ENCODE data around the gene HMGCS2.
"Not testable (repeated sequence)": the region's sequence is repeated elsewhere in the genome, so short reads cannot be mapped to it uniquely, and the experiment has no call there.

Gene HMGCS2

DNA sequence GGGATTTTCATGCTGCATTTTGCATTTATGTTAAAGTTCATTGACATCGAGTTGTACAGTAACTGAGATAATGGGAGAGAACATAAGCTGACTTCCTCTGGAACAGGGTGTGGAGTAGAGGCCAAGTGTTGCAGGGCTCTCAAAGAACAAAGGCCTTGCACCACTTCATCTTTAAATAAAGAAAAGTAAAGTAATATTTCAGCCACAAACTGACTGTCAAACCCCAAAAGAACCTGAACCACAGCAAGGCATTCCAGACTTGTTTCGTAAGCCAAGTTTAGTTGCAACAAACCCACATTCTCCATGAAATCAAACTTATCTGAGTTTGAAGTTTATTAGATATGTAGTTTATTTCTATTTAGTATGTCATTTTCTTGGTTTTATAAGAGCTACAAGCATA, 19.1 kb upstream of the HMGCS2 start:
- no peak for DNase-seq

DNA sequence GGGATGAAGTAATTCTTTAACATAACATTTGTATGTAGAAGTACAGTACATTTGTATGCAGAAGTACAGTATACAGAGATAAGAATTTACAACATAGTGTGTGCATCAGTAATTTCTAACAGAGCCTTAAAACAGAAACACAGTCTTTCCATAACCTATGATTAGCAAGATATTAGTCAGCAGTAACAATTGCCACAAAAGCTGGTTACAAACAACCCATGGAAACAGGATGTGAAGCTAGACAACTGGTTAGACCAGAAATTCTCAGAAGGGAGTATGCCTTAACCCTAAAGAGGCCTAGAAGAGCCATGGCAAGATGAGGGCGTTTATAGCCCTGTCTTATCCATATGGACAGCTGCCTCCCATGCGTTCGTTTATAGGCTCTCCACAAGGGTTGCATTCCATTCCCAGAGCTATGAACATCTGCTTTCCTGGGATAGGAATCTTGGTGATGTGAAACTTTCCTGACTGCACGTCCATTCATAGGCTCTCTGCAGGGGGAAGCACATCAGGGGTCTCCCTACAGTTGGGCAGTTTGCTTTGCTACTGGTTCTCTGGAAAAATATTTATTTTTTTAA, 17.9 kb upstream of the HMGCS2 start:
- not testable (repeated sequence) for DNase-seq

DNA sequence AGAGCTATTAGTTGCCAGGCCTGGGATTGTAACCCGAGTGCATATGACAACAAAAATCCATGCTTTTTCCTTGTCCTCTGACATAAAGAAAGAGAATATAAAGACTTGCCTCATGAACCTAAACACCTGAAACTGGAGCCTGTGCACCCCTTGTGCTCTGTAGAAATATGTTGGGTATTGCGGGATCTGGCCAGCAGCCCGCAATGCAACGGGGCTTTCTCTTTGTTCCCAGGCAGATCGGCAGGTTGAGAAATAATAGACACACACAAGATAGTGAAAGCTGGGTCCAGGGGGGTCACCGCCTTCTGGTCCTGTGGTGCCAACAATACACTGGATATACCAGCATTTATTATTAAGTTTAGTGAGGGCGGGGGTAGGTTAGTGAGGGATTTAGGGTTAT, 17.3 kb upstream of the HMGCS2 start:
- not testable (repeated sequence) for DNase-seq

DNA sequence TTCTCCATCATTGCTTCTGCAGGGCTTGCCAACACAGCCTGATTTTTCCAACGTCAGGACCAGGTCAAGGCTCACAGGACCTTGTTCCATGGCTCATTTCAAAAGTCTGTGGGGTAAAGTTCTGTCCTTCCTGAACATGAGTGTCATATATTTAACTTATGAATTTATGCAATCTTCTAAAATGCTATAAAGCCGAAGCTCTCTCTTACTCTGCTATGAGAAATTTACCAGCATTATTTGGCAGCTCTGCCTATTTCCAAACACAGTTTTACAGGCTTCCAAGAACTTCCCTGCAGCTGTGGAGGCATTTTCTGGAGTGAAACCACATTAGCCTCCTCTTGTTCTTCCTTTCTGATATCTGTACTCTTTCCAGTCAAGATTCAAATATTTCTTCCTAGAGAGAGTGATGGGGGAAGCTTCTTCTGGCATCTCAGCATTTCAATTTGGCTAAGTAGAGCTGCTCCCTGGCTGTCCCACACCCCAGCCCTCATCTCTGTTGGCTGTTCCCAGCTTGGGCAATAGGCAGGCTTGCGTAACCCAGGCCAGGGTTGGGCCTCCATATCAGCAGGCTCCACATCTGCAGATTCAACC, 15.6 kb upstream of the HMGCS2 start:
- no peak for DNase-seq

DNA sequence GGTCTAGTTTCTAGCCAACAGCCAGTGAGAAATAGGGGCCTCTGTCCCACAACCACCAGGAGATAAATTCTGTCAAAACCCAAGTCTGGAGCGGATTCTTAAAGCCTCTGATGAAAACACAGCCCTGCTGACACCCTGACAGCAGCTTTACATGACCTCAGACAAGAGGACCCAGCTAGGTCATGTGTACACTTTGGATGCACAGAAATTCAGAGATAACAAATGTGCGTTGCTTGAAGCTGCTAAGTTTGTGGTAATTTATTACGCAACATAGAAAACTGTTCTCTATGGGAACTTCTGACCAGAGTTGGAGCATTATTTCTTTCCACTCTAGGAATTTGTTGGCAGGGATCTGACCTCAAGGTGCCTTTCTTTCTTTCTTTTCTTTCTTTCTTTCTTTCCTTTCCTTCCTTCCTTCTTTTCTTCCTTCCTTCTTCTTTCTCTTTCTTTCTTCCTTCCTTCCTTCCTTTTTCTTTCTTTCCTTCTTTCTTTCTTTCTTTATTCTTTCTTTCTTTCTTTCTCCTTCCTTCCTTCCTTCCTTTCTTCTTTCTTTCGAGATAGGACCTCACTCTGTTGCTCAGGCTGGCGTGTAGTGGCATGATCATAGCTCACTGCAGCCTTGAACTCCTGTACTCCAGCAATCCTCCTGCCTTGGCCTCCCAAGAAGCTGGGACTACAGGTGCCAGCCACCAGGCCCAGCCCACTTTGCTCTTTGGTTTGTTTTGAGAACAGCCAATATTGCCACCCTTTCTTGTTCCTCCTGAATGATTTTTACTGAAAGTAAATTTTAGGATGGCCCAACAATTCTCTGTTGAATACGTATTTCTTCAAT, 14.9 kb upstream of the HMGCS2 start:
- no peak for DNase-seq

DNA sequence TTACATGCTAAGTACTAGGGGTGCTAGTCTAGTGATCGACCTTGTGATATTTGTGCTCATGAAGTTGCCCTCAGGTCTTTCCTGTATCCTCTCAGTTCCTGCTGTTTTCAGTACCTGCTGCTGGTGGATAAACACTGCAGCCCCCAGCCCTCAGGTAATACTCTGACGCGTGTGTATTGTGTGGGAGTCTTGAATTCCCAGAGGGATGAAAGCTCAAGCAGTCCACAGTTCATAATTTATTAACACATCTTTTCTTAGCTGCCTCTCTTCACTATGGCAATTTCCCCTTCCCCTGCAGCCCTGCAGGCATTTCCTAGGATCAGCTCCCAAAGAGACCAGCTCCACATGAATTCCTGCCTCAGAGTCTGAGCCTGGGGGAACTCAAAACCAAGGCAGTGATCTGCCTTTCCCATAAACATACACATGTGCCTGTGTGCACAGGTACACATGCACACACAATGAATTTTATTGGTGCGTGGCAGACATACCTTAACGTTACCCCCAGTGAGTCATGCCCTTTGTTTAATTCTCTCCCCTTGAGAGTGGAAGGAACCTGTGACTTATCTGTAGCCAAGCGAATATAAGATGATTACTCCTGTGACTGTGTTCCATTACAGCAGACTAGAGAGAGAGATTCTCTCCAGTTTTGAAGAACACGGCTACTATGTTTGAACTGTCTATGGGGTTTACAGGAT, 14.1 kb upstream of the HMGCS2 start:
- no peak for DNase-seq

DNA sequence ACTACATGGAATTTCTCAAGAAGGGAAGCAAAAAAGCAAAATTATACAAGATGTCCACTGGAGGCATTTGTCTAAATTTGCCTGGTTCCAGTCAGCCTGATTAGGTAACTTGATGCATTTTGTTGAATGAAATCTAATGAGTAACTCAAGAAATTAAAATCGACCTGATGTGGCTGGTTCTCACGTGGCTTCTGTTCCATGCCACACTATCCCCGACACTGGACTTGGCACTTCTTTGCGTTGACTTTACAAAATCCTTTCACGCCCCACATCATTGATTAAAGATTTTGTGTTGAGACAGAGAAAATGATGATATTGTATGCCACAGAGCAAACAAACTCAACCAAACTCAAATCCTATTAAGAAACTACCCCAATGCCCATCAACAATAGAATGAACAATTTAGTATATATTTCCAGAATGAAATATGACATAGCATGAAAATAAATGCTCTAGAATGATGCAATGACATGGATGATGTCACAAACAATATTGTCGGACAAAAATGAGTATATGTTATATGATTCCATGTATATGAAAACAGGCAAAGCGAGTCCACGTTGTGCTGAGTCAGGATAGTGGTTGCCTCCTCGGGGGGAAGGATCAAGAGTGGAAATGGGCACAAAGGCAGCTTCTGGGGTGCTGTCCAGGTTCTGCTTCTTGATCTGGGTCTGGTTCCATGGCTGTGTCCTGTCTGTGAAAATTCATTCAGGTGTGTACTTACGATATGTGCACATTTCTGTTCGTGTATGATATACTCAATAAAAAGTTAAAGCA, 12.9 kb upstream of the HMGCS2 start:
- DNase-seq, result no peak

DNA sequence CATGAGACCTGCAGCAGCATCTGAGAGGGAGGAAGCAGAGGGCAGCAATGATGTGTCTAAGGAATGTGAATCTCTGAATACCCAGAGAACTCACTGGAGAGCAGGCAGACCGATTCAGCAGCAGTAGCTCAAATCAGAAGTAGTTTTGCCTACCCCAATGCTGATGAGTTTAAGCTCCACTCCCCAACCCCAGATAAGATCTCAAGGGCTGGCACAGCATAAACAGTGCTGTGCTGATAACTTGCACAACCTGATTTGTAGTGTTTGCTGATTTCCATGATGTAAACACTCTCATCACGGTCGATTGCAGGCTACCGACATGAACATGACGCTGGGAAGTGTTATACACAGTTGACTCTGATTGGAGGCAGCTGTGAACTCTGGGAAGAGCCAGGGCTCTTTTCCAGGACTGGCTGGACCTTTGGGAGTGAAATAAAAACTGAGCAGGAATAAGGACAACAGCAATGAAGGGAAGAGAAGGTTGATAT, 11.2 kb upstream of the HMGCS2 start:
- no peak for DNase-seq

DNA sequence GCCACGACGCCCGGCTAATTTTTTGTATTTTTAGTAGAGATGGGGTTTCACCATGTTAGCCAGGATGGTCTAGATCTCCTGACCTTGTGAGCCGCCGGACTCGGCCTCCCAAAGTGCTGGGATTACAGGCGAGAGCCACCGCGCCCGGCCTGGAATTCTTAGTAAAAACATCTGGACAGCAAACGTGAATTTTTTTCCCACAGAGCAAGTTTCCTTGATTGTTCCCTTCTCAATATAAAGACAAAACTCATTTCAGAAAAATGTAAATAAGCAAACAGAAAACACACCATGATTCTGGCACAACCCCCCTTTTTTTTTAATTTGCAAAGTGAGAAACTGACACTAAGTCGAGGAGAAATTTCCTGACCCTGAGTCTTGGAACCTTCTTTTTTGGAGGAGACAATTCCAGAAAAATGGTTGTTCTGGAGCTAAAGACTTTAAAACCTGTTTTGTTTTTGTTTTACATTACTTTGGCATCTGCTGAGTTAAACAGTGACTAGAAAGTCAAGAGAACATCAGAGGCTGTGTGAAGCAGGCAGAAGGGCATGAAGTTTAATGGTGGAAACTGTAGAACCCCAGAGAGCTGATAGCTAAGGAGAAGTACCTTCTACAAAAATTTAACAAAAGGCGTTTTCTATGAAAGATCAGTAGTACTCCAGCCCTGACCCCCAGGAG, 10.3 kb upstream of the HMGCS2 start:
- no peak for DNase-seq

DNA sequence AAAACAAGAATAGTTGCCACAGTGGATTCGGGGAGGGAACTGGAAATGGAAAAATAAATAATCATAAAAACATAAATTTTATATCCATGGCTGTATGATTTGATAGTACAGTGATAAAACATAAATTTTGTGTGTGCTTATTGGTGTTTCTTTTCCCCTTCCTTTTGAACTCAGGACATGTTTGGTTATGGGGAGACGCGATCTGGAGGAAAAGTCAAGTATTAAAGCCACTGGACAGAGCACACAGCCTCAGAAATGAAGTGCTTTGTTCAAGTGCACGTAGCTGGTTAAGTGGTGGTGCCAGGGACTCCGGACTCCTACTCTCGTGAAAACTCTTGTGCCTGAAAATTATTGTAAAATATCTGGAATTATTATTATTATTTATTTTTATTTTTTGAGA, 9.7 kb upstream of the HMGCS2 start:
- no peak for DNase-seq

DNA sequence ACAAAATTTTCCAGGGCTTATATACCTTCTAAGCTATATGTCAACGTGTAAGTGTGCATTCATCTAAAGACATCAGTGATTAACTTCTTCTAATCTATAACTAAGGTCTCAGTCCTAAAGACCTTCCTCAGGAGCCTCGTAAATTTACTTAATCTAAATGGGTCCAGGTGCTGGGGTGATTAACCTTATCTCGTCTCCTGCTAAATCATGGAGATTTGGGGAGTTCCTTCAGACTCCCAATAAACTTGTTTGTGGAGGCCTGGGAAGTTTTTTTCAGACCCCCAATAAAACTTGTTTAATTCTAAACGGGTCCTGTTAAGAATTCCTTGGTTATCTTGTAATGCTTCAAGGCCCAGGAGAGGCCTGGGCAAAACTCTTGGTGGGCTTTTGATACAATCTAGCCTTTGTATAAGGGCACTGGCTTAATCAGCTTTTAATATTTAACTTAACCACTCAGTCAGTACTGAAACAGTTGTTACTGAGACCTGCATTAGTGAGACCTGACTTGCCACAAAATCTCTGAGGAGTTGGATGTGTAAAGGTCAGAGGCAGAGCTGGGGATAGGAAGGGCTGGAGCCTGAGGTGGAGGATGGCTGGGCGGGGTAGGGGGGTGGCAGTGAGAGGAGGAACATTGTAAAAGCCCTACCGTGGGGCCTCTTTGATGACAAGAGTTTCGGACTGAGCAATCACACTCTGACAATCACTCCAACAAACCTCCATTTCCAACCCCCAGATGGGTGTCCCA, 6.2 kb upstream of the HMGCS2 start:
- DNase-seq, result no peak

DNA sequence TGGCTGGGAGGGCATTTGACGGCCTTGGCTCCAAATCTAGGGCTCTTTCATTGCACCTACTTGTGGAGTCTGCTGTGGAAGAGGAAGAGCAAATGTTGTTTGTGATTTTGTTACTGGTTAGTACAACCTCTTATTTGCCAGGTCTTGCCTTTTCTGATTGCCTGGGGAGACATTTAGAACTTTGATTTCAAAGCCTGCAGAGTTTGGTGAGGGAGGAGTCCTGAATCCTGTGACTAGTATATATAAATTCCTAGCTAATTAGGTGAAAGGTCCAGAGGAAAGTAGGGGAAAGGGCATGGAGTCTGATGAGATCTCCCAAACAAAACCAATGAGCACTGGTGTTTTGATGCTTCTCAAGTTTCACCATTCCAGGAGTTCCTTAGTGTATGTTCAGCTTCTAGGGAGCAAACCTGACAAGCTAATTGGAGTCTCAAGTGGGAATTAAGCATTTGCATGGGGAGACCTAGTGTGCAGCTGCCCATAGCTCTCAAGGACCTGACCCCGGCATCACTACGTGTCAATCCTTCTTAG, 5.1 kb upstream of the HMGCS2 start:
- DNase-seq, result no peak

DNA sequence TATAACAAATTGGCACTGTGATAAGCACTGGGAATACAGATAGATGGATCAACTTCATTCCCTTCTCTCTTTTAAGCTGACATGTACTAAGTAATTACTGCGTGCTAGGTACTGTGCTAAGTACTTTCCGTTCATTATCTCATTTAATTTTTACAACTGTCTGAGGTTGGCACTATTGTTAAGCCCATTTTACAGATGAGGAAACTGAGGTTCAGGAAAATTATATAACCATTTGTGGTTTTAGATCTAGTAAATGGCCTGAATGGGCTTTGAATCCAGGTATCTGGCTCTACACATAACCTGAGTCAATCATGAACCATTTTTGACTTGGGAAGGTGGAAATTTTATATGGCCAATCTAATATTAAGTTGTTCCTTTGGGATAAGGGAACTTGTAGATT, 3.6 kb upstream of the HMGCS2 start:
- DNase-seq, result no peak

DNA sequence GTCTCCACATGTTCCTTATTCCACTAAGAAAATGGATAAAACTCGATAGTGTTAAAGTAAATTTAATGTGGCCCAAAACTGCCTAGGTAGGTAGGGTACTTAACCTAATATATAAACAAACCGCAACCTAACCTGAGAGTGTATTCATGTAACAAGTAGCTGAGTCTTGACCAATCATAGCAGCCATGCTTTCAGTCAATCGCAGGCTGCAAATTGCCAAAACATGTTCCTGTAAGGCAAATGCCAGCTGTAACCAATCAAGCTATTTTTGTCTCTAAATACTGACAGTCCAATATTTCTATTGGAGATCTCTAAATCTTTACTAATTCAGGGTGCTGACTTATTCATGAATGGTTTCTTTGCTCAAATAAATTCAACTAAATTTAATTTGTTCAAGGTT, 3.1 kb upstream of the HMGCS2 start:
- no peak for DNase-seq

DNA sequence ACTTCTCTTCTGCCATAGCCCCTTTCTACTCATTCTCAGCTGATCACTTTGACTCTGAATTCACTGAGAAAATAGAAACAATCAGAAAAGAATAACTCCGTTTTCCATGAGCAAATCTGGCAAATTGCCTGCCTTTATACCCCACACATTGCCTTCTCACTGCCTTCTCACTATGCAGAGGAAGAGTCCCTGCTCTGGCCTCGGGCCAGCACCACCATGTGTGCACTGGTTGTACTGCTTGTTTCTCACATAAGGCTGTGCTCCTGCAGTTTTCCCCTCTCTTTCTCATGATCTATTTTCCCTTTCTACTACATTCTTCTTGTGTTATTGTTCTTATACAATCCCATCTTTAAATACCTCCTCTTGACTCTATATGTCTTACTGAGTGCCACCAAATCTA, 2.3 kb upstream of the HMGCS2 start:
- DNase-seq, result no peak

DNA sequence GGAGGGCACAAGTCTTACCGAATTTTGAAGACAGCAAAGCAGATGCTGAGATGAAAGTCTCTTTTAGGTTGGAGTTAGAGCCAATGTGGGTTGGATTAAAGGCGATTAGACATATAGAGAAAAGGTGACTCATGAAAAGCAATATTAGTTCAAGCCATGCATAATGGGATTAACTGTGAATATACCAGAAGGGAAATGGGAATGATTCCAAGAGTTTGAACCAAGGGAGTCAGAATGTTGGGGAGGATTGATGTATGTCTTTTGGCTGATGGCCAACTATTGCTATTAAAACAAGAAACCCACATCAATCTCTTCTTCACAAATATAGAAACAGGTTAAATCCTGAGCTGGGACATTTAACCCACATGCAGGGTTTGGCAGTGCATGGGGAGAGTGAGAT, 1.2 kb downstream of the HMGCS2 start:
- no peak for DNase-seq

DNA sequence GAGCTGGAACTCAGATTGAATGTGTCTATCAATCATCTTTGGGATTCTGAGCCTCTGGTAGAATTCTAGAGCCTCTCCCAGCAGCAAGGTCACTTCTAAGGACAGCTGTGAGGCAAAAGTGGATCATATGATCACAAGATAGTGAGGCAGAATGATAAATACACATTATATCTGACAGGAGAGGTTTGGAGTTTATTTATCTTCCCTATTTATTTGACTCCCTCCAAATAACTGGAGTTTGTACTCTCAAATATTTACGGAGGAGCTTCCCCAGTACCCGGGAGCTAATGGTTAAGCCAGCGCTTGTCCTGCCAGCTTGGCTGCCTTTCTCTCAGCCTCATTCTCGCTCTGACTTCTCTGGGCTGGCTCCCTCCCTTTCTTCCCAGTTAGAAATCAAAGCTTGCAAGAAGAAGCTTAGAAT, 2.3 kb downstream of the HMGCS2 start:
- no peak for DNase-seq

DNA sequence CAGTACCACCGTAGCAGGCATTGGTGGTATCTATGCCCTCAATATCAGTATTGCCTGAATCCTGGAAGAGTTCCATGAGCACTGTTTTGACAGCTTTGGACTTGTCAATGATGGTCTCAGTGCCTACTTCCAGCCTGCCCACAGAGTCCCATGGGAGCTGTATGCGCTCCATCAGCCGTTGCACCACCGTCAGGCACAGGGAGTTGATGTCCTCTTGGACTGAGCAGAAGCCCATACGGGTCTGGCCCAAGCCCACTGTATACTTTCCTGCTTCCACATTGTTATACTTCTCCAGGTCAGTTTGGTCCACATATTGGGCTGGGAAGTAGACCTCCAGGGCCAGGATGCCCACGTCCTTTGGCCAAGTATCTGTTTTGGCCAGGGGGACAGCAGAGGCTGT, 4.5 kb downstream of the HMGCS2 start:
- DNase-seq, result no peak

DNA sequence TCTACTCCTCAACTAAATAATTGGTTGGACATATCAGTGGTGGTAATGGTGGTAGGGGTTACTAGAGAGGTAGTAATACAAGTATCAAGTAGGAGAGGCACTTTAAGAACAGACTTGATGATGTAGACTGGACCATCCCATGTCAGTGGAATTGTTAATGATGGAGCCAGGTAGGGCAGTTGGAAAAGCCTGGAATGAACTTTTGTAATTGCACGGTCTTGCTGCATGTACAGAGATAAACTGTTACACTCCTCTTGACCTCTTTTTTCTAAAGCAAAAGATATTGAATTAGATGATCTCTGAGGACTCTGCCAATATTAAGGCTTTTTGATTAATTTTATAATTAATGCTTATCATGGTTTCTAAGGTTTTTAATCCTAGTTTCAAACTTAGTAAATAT, 5.8 kb downstream of the HMGCS2 start:
- no peak for DNase-seq

DNA sequence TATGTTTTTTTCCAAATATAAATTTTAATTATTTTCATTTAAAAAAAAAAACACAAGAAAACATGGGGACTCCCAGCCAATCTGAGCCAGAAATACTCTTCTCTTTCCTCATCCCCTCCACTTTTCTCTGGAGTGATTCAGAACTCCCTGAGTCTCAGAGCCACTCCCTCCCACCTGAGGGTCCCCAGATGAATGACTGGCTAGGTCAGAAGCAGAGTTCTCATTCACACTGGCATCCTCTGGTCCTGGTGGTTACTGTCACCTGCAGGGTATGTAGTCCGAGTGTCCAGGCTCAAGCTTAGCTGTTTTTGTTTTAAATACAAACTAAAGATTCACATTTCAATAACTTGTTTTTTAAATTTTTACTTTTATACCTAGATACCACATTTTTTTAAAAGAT, 6.3 kb downstream of the HMGCS2 start:
- no peak for DNase-seq

DNA sequence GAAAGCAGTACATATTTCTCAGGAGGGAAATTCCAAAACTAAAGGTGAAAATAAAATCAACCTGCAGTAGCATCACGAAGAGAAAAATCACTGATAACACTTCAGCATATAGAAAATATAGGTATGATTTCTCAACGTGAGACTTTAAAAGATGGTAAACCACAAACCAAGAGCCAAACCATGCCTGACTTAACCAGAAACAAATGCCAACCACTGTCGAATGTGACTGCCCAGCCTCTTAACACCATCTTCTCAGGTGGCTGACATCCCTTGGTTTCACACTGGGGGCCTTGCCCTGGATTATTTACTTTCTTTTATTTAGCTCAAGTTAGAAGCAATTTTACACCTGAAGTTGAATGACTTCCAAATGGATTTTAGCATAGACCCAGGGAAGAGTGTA, 10.1 kb downstream of the HMGCS2 start:
- DNase-seq, result no peak
